GM19043 (cell line): Measurements from ENCODE around the gene MRPS12.

Experiments
- ATAC-seq: cut with Tn5 transposase; IDR thresholded peaks from one replicate; pipeline ENCODE4 v1.9.1; 2021; ENCODE audit warnings: low read depth; ENCODE audit not compliant: unreplicated experiment

The MRPS12 gene

GRCh38 chr19:38910488-38910887, 20.3 kb upstream of the MRPS12 start:
- ATAC-seq: no peak

- ATAC-seq: no peak
These were observed 19.2 kb upstream of the MRPS12 start for GRCh38 chr19:38911388-38912001.

- ATAC-seq: no peak
These were observed 17.9 kb upstream of the MRPS12 start for GRCh38 chr19:38912600-38913514.

- ATAC-seq: no peak
These were observed 16.8 kb upstream of the MRPS12 start for GRCh38 chr19:38913958-38914357.

GRCh38 chr19:38915329-38916321, 15.1 kb upstream of the MRPS12 start:
- no peak for ATAC-seq

- no peak for ATAC-seq
These were observed 13.2 kb upstream of the MRPS12 start for GRCh38 chr19:38917516-38917915.

- no peak for ATAC-seq
These were observed 12.7 kb upstream of the MRPS12 start for GRCh38 chr19:38917921-38918491.

- no peak for ATAC-seq
These were observed 12.2 kb upstream of the MRPS12 start for GRCh38 chr19:38918526-38918925.

GRCh38 chr19:38919837-38920601, 10.7 kb upstream of the MRPS12 start:
- no peak for ATAC-seq

- ATAC-seq: no peak
These were observed 9.9 kb upstream of the MRPS12 start for GRCh38 chr19:38920602-38921419.

- ATAC-seq: no peak
These were observed 9.1 kb upstream of the MRPS12 start for GRCh38 chr19:38921420-38922274.

- no peak for ATAC-seq
These were observed 8.3 kb upstream of the MRPS12 start for GRCh38 chr19:38922482-38922881.

GRCh38 chr19:38924388-38924787, 6.4 kb upstream of the MRPS12 start:
- no peak for ATAC-seq

GRCh38 chr19:38928391-38929001, 2.2 kb upstream of the MRPS12 start:
- no peak for ATAC-seq

- peak; percentile 54 for ATAC-seq
These were observed 592 bp upstream of the MRPS12 start, which contains the start of gene SARS2 for GRCh38 chr19:38929929-38930775. Gene SARS2 (minus strand): TSS chr19:38930763. CDS start chr19:38930736, 27 bp downstream.

GRCh38 chr19:38931521-38931793, 713 bp downstream of the MRPS12 start:
- ATAC-seq: no peak
